GM18858 (cell line): ENCODE data around the gene BTN3A1.
"Not testable (repeated sequence)": the region's sequence is repeated elsewhere in the genome, so short reads cannot be mapped to it uniquely, and the experiment has no call there.

ENCODE experiments used
- ATAC-seq: cut with Tn5 transposase; IDR thresholded peaks from one replicate; pipeline ENCODE4 v1.9.1; 2021; ENCODE audit not compliant: unreplicated experiment

BTN3A1 gene

DNA sequence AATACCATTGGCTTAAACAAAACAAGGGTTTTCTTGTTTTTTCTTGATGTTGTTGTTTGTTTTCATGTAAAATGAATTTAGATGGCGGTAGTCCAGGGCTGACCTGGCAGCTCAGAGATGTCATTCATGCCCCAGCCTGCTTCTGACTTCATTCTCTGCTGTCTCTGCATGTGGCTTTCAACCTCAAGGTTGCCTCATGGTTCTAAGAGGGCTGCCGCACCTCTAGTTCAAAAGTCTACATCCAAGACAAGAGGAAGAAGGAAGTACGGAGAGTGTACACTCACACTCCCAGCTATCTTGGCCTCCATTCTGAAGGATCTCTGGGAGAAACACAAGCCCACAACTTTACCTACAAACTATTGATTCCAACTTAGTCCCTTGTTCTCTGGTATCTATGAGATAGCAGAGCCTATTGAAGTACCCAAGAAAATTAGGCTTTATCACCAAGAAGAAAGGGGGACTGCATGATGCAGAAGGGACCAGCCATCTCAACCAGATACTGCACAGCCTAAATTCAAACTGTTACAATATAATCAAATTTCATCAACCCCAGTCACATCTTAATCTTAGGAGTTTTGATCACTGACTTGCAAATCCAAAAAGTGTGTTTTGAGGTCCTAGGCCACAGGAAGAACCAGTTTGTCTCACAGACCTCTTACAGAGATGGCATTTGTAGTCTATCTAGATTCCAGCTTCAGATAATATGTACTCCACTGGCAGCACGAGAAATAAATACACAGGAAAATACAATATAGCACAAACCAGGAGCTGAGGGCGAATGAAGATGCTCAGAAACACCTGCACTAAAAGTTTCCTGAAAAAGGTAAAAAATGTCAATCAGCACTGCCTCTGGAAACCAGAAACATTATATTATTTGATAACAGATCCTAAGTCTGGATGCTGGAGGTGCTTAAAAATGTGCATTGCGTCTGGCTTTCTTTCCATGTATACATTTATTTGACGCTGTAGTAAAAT is 37.4 kb downstream of the BTN3A1 start:
- no peak for ATAC-seq

DNA sequence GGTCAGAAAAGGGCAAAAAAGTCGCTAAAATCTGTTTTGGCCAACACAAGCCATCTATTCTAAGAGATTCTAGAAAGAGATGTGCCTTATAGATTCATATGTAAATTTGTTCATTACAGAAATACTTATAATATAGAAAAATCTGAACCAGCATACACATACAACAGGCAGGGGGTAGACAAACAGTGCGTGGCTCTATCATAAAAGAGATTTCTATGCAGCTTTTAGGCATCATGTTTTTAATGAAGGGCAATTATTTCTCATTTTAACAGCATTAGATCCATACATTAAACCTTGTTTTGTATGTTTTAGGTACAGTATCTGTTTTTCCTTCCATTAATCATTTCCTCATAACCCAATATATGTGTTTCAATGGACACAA is 38.9 kb downstream of the BTN3A1 start:
- no peak for ATAC-seq

DNA sequence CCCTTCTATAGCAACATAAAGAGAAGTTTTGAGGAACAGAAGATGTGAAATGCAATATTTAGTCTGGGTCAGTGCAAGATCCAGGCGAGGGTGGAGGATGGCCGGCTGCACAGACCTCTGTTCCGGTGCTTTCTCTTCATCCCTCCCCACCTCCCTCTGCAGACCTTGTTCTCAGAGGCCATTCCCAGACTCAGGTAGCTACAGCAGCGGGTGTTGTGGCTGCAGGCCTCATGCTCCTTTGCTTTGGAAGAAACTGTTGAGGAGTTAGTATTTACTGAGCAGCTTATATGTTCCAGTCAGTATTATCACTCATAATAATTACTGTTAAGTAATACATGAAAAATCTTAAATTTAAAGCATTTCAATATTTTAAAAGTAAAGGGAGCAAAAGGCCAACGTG is 39.9 kb downstream of the BTN3A1 start:
- no peak for ATAC-seq

DNA sequence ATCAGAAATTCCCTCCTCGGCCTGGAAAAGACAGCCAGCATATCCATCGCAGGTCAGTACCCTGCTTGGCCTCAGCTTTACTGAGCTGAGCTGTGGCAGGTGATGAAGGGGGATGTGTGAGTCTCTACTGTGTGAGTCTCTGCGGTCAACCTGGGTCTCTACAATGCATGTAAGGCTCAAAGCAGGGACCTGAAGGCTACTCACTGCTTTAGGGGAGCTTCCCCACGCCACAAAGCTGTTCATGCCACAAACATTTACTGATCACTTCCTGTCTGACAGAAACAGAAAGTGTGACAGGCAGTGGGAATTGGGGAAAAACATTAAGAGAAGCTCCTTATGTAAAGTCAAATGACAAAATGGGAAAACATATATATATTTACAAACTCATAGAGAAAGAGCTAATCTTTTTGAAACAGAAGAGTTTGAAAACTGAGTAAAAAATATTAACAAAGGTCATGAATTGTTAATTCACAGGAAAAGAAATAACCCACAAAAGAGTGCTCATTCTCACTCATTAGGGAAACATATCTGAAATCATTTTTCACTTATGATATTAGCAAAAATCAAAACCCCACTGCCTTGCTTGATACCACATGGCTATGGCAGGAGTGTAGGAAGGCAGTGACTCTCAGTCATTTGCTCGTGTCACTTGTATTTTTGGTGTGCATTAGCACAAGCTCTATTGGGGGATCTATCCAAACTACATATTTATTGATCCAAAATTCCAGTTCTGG is 44.0 kb downstream of the BTN3A1 start:
- ATAC-seq, result peak; percentile 63

DNA sequence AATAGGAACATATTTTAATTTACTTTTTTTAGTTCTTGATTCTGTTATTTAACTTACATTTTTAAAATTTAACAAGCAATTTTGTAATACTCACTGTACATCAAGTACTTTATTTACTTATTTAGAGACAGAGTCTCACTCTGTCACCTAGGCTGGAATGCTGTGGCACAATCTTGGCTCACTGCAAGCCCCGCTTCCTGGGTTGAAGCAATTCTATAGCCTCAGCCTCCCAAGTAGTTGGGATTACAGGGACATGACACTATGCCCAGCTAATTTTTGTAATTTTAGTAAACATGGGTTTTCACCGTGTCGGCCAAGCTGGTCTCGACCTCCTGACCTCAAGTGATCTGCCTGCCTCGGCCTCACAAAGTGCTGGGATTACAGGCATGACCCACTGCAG is 45.2 kb downstream of the BTN3A1 start:
- no peak for ATAC-seq

DNA sequence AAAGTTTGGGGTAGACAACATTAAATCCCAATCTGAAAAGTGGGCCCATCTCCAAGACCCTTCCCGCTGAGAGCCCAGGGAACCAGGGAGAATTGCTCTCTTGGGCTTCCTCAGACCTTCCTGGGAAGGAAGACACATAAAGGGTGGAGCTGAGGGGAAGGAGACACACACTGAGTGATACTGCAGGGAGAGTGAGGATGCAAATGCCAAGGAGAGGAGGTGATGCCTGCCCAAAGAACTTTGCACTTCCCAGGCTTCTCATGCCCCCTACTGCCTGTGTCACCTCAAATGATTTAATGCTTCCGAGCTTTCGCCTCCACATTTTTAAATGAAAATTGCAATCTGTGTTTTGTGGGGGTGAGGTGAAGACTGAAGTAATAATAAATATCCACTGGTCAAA is 48.2 kb downstream of the BTN3A1 start:
- ATAC-seq, result no peak

DNA sequence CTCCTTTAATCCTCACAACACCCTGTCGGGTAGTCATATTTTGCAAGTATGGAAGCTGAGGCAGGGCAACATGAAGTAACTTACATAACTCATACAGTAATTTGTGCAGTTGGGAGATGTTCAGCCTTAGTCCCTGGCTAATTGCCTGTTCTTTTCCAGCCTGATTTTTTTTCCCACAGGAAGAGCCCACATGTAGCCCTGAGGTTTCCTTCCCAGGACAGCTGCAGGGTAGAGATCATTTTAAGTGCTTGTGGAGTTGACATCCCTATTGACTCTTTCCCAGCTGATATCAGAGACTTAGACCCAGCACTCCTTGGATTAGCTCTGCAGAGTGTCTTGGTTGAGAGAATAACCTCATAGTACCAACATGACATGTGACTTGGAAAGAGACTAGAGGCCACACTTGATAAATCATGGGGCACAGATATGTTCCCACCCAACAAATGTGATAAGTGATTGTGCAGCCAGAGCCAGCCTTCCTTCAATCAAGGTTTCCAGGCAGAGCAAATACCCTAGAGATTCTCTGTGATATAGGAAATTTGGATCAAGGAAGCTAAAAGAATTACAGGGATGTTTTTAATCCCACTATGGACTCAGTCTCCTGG is 50.7 kb downstream of the BTN3A1 start:
- ATAC-seq, result no peak

DNA sequence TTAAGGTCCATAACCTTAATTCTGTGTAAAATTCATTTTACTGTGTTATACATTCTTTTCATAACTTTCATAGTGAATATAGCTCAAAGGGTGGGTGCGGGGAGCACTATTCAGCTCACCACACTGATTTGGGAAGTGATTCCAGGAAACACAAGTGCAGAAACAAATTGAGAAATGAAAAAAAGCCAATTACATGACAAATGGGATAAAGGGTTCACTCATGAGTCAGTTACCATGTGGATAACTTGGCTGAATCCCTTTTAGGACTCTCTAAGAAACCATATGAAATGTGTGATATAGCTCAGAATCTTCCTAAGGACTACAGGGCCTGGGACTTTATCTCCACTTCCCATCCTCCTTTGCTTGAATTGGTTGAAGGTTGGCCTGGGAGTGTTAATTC is 52.6 kb downstream of the BTN3A1 start:
- ATAC-seq, result no peak

DNA sequence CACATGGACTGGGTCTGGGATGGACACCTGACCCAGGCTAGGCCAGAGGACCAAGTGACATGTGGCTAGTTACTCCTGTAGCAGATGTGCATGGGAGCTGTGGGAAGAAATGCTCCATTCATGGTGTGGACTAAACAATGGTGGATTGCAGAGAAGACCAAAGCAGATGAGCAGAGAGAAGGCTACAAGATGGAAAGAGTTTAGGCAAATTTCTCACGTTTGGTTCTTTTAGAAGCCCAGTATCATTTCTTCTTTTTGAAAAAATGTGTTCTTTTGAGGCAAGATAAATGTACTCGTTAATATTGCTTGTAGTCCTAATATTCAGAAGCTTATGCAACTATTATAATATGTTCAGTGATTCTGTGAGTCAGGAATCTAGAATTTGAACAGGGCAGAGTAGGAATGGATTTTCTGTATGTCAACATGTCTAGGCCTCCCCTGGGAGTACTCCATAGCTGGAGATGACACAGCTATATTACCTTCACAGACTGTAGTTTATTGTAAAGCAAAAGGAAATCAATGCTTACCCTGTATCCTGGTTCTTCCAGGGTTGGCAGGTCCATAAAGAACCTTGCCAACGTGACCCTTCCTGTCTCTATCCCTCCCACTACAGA is 53.4 kb downstream of the BTN3A1 start:
- no peak for ATAC-seq

DNA sequence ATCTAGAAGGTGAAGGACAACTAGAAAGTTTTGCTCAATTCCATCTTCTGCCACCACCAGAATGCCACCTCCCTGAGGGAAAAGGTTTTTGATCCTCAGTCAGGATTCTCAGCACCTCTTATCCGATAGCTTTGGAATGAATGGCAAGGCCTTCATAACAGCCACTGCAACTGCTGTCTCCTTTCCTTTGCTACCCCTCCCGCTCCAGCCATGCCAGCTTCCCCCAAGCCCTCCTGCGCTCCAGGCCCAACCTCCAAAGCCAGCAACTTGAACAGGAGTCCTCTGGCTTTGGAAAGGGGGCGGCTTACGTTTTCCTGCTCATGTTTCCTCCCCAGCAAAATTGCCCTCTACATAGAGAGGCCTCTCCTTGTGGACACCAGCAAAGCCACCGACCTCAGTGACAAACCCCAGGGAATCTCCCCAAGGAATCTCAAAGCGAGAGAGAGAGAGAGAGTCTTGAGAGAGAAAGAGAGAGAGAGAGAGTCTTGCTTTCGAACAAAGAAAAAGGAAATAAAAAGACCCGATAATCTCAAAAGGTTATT is 55.3 kb downstream of the BTN3A1 start:
- ATAC-seq, result peak; percentile 5

DNA sequence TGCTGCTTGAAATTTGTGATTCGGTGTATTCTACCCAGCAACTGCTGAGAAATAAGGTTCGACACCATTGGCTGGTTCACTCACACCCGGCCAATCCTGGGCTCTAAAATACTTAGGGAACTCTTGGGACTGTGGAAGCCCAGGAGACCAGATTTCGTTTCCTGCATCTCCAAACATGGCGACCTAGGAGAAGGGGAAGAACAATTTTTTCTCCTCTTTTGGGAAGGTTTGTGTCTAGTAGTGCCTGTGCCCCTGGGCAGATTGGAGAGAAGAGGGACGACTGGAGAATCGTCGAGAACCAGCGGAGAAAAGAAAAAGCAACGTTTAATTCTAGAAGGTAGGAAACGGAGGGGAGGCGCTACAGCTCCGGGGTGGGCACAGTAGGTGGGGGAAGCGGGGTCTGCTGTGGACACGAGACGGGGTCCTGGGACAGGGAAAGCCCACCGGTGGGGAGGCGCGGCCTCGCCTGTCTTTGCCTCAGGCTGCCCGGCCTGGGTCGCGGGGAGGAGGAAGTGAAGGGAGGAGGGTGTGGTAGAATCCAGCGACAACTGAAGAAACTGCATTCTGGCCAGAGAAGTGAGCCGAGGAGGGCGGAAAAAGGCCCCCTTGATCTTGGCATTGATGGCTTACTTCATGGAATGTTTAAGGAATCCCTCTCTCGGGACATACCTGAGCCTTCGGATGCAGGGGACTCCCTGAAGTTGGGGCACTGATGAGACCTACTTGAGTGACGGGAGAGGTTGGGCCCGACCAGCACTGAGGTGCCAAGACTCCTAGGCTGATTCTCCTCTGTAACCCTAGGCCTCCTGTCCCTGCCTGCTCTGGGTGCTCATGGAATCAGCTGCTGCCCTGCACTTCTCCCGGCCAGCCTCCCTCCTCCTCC is 56.0 kb downstream of the BTN3A1 start, which contains the start of gene BTN2A1:
Gene BTN2A1 (plus strand): TSS at position 150 of the 883 bp plus-strand sequence. CDS start 682 bp downstream, at position 832.
- ATAC-seq, result peak; percentile 85

DNA sequence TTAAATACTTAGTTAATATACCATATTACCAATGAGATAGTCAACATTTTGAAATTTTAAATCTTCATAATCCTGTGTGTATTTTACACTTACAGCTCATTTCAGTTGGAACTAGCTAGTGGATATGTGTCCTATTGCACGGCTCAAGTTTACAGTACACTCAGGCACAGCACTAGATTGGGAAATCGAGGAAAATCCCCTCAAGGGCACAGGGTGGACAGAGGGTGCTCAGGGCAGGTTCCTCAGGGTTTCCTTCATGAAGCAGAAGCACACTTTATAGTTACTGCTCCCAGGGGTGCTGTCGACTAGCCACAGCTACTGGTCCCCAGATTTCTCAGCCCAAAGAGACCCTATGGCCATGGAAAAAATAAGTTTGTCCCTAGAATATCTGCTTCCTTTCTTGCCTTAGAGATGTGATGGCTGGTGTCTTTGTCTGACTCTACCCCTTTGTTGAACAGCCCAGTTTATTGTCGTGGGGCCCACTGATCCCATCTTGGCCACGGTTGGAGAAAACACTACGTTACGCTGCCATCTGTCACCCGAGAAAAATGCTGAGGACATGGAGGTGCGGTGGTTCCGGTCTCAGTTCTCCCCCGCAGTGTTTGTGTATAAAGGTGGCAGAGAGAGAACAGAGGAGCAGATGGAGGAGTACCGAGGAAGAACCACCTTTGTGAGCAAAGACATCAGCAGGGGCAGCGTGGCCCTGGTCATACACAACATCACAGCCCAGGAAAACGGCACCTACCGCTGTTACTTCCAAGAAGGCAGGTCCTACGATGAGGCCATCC is 57.1 kb downstream of the BTN3A1 start:
- ATAC-seq, result no peak

DNA sequence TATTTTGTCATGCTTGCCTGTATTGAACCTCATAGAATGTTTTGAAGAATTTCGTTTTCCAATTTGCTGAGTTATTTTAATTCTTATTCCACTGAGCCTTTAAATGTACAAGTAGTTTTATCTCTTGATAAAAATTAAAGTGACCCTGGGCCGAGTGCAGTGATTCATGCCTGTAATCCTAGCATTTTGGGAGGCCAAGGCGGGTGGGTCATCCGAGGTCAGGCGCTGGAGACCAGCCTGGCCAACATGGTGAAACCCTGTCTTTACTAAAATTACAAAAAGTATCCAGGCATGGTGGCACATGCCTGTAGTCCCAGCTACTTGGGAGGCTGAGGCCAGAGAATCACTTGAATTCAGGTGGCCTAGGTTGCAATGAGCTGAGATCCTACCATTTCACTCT is 59.3 kb downstream of the BTN3A1 start:
- ATAC-seq, result not testable (repeated sequence)

DNA sequence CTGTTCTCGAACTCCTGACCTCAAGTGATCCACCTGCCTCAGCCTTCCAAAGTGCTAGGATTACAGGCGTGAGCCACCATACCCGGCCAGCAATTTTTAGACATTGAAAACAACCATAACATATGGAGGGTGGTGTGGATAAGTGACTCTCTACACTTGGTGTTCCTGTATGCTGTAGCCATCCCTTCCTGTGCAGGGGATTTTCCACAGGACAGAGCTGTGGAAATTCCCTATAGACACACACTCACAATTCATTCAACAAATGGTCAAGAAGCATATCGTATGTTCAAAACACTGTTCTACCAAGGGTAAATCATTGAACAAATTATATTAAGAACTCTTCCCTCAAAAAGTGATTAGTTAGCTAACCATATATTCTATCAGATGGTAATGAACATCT is 61.9 kb downstream of the BTN3A1 start:
- ATAC-seq, result no peak

DNA sequence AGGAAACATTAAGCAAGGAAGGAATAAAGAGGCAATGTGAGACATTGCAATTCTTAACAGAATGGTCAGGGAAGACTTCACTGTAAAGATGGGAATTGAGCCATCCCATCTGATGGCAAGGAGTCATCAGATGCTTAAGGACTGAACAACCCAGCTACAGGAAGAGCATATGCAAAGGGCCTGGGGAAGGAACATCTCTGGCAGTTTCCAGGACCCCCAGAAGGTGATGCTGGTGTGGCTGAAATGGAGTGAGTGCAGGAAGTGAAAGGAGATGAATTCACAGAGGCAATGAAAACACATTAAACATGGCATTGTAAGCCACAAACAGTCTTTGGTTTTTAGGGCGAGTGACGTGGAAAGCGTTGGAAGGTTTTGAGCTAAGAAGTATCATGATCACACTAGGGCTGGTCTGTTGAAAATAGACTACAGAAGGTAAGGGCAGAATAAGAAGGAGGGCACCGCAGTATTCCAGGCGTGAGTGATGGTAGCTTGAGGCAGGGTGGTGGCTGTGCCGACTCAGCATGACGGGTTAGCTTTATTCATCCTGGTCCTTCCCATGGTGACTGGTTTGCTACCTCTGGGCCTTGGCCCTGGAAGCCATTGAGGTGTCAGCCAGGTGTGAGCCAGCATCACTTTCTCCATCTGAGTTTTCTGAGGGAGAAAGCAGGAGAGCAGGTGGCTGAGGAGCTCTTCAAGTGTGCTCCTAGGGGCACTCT is 62.5 kb downstream of the BTN3A1 start:
- no peak for ATAC-seq
